Neural progenitor cell (in vitro differentiated cells): ENCODE data around the gene CAMSAP1.

Experiments used
- EZH2 ChIP-seq: fragments of 200-600 bp; sonication (generic); IDR thresholded peaks from 2 replicates; pipeline ENCODE4 v1.6.1; 2017; ENCODE audit warnings: antibody characterized with exemption, mild to moderate bottlenecking, moderate library complexity
- EZH2phosphoT487 ChIP-seq: fragments of 200-600 bp; sonication (generic); IDR thresholded peaks from 2 replicates; pipeline ENCODE4 v1.6.1; 2017; ENCODE audit warnings: antibody characterized with exemption
- TF ChIP-seq, protein P1 (sequence below): fragments of 200-600 bp; sonication (generic); IDR thresholded peaks from 2 replicates; pipeline ENCODE4 v1.5.1; 2017; ENCODE audit warnings: antibody characterized with exemption, mild to moderate bottlenecking

DNA sequence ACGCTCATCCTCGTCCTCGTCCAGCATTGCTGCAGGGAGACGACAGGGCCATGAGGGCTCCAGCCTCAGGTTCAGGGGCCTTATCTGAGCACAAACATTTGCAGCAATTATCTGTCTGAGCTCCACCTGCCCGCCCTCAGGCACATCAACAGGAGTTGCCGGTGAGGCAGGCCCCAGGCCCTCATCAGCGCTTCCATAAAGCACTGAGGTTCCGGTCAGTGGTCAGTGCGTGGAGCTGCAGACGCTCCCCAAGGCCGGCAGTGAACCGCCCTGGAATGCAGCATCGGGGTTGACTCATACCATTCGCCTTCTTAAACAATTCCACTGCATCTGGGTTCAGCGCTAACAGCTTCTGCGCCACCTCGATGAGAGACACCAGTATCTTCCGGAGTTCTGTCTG is 38.6 kb upstream of the CAMSAP1 start:
- TF ChIP-seq, protein P1, sequence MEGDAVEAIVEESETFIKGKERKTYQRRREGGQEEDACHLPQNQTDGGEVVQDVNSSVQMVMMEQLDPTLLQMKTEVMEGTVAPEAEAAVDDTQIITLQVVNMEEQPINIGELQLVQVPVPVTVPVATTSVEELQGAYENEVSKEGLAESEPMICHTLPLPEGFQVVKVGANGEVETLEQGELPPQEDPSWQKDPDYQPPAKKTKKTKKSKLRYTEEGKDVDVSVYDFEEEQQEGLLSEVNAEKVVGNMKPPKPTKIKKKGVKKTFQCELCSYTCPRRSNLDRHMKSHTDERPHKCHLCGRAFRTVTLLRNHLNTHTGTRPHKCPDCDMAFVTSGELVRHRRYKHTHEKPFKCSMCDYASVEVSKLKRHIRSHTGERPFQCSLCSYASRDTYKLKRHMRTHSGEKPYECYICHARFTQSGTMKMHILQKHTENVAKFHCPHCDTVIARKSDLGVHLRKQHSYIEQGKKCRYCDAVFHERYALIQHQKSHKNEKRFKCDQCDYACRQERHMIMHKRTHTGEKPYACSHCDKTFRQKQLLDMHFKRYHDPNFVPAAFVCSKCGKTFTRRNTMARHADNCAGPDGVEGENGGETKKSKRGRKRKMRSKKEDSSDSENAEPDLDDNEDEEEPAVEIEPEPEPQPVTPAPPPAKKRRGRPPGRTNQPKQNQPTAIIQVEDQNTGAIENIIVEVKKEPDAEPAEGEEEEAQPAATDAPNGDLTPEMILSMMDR = no peak
- TF ChIP-seq EZH2 (no peak), EZH2phosphoT487 (no peak)
